Epithelial cell of esophagus (primary cell): ENCODE data around the gene ARID1B.

Experiments used
- DNase-seq: peaks from one replicate; pipeline ENCODE4 v3.0.0; 2010; ENCODE audit warnings: low read depth
- H3K4me3 ChIP-seq: 2 replicates; pipeline ENCODE4 v1.5.1; 2011; ENCODE audit warnings: mild to moderate bottlenecking, low read length, control low read depth
- TF ChIP-seq, protein P1 (sequence below): IDR thresholded peaks from 2 replicates; pipeline ENCODE4 v1.5.1; 2011; ENCODE audit warnings: low read depth, mild to moderate bottlenecking, low read length, control low read depth, inconsistent platforms; ENCODE audit not compliant: insufficient read depth; ENCODE audit errors: missing control alignments

Gene ARID1B

GRCh38 chr6:157220485-157220884 is 443.3 kb downstream of the ARID1B start:
- no peak for DNase-seq
- H3K4me3 ChIP-seq, result no peak overlapping the region
- TF ChIP-seq, protein P1, sequence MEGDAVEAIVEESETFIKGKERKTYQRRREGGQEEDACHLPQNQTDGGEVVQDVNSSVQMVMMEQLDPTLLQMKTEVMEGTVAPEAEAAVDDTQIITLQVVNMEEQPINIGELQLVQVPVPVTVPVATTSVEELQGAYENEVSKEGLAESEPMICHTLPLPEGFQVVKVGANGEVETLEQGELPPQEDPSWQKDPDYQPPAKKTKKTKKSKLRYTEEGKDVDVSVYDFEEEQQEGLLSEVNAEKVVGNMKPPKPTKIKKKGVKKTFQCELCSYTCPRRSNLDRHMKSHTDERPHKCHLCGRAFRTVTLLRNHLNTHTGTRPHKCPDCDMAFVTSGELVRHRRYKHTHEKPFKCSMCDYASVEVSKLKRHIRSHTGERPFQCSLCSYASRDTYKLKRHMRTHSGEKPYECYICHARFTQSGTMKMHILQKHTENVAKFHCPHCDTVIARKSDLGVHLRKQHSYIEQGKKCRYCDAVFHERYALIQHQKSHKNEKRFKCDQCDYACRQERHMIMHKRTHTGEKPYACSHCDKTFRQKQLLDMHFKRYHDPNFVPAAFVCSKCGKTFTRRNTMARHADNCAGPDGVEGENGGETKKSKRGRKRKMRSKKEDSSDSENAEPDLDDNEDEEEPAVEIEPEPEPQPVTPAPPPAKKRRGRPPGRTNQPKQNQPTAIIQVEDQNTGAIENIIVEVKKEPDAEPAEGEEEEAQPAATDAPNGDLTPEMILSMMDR, result no peak

DNA sequence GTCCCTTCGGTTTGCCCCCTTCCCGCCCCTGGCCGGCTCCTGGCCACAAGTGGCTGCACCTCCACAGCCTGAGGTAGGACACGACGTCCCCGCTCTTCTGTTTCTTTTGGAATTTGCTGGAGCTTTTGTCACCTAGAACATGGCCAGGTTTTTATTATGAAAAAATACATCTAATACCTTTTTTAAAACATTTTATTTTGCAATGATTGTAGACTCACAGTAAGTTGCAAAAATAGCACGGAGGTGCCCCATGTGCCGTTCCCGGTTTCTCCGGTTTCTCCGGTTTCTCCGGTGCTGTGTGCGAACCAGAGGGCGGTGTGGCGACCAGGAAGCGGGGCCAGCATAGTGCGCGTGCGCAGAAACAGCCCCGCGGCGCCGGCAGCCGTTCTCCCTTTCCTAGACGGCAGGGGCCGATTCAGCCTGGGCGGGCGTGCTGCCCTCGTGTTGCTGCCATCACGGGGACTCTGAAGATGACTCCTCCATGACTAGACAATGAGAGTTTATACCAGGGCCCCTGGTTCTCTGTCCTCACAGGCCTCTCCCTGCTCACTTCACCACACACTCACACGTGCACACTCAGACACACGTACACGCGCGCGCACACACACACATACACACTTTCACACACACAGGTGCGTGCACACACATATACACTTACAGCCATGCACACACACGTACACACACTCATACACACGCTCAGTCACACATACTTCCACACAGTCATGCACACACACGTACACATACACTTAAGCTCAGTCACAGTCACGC is 444.1 kb downstream of the ARID1B start:
- TF ChIP-seq, protein P1, result no peak
- peak; percentile 95 for DNase-seq
- peak overlapping the region; percentile 31 for H3K4me3 ChIP-seq

DNA sequence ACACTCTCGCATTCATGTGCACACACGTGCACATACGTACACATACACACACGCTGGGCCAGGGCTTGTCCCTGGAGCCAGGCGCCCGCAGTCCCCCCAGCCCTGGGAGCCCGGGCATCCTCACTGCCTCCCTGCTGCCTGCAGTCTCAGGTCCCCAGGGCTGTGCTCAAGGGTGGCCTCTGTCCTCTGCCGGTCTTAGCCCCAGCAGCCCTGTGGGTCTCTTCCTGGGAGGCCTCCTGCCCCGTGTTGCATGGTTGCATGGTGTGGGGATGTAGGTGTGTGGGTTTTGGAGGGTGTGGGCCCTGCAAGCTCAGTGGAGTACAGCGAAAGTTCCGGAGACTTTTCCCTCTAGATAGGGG is 444.6 kb downstream of the ARID1B start:
- TF ChIP-seq, protein P1, result no peak
- H3K4me3 ChIP-seq, result no peak overlapping the region
- no peak for DNase-seq

GRCh38 chr6:157222201-157222981 is 445.2 kb downstream of the ARID1B start:
- no peak overlapping the region for H3K4me3 ChIP-seq
- TF ChIP-seq, protein P1, result no peak
- DNase-seq, result no peak

DNA sequence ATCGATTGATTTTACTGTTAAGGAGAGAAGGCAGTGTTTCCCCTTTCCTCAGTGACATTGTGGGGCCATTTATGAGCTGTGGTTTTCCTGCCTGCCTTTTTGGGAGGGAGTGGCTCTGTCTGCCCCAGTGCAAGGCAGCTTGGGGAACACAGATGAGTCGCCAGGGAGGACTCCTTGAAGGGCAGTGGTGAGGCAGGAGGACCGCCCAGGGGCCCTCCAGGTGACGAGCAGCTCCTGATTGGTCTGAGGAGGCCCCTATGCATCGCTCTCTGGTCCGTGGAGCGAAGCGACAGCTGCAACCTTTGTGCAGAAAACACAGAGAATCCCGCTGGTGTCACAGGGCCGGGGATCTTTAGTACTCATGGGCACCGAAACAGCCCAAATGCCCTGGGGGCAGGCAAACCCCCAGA is 445.8 kb downstream of the ARID1B start:
- no peak for DNase-seq
- no peak overlapping the region for H3K4me3 ChIP-seq
- TF ChIP-seq, protein P1, result no peak

GRCh38 chr6:157223511-157223910 is 446.3 kb downstream of the ARID1B start:
- DNase-seq, result no peak
- TF ChIP-seq, protein P1, result no peak

More at GRCh38 chr6:157223511-157223910, 446.3 kb downstream of the ARID1B start:
- no peak overlapping the region for H3K4me3 ChIP-seq
